H1 (cell line): ENCODE data around the gene SLC6A3. TPM values are rescaled to one million over a fixed set of nuclear protein-coding genes. Genes with fewer than 3 reads are reported as not detected.

ENCODE experiments used
- CTCF ChIA-PET: fragments of 300-600 bp; sonication (Branson Sonifier 250); formaldehyde crosslinking; loops from one replicate; lab custom pipeline; 2021; ENCODE audit not compliant: partially characterized antibody; lab: Charles Lee
- POLR2A ChIA-PET: fragments of 300-600 bp; sonication (Branson Sonifier 250); formaldehyde crosslinking; loops from one replicate; lab custom pipeline; 2021; ENCODE audit warnings: inconsistent platforms; ENCODE audit not compliant: partially characterized antibody; lab: Charles Lee
- DNase-seq, 2 experiments: peaks; one replicate each; pipeline versions ENCODE4 v3.0.0 to v3.0.0-alpha.2; 2010 to 2022; ENCODE audit warnings: low spot score in 2 of 2, low read depth in 1 of 2, mixed read lengths in 1 of 2
- FAIRE-seq: peaks from 2 replicates; lab custom pipeline; 2011; peaks lifted over from hg19 to GRCh38; lab: Jason Lieb, UNC
- H2AFZ ChIP-seq: 2 replicates; pipeline ENCODE4 v1.8.1; 2012; ENCODE audit warnings: low read length, inconsistent platforms
- H2AK5ac ChIP-seq: 2 replicates; pipeline ENCODE4 v1.6.1; 2013; ENCODE audit warnings: low read depth, low read length
- H2BK120ac ChIP-seq: replicated peaks from 2 replicates; pipeline ENCODE3; 2013; ENCODE audit warnings: low read depth, low read length, inconsistent platforms
- H2BK12ac ChIP-seq: 2 replicates; pipeline ENCODE4 v1.6.1; 2013; ENCODE audit warnings: low read depth, low read length
- H2BK15ac ChIP-seq: 2 replicates; pipeline ENCODE4 v1.6.1; 2013; ENCODE audit warnings: low read length
- H2BK20ac ChIP-seq: 2 replicates; pipeline ENCODE4 v1.6.1; 2013; ENCODE audit warnings: low read length
- H2BK5ac ChIP-seq: 2 replicates; pipeline ENCODE4 v1.6.1; 2013; ENCODE audit warnings: low read depth, low read length
- H3K14ac ChIP-seq: 2 replicates; pipeline ENCODE4 v1.6.1; 2013; ENCODE audit warnings: inconsistent platforms; ENCODE audit not compliant: insufficient read length
- H3K18ac ChIP-seq: 2 replicates; pipeline ENCODE4 v1.6.1; 2013; ENCODE audit warnings: low read length; ENCODE audit errors: extremely low read depth
- H3K23ac ChIP-seq: 2 replicates; pipeline ENCODE4 v1.6.1; 2013; ENCODE audit warnings: inconsistent platforms; ENCODE audit not compliant: insufficient read length
- H3K23me2 ChIP-seq: 2 replicates; pipeline ENCODE4 v1.6.1; 2013; ENCODE audit warnings: low read depth, low read length
- H3K27ac ChIP-seq: 2 replicates; pipeline ENCODE4 v1.6.1; 2011; ENCODE audit warnings: low read depth, low read length, inconsistent platforms
- H3K27me3 ChIP-seq, 4 experiments: replicated peaks in 1 of 4; 1 replicate in 1 of 4; 2 replicates in 3 of 4; pipeline versions ENCODE4 v1.6.1 to v1.8.1; 2011 to 2013; ENCODE audit warnings: low read length in 3 of 4, mild to moderate bottlenecking in 3 of 4, inconsistent platforms in 2 of 4, mixed read lengths in 2 of 4, moderate library complexity in 1 of 4; ENCODE audit not compliant: control insufficient read depth in 3 of 4, insufficient read depth in 3 of 4; ENCODE audit errors: extremely low read depth in 1 of 4
- H3K36me3 ChIP-seq, 4 experiments: 2 replicates each; pipeline versions ENCODE4 v1.6.1 to v1.8.1; 2011 to 2013; ENCODE audit warnings: mild to moderate bottlenecking in 4 of 4, low read length in 3 of 4, moderate library complexity in 2 of 4, control low read depth in 1 of 4, inconsistent platforms in 1 of 4; ENCODE audit not compliant: insufficient read depth in 4 of 4, control insufficient read depth in 2 of 4
- H3K4ac ChIP-seq: replicated peaks from 2 replicates; pipeline ENCODE3; 2013; ENCODE audit warnings: low read length, low read depth, mixed read lengths, inconsistent platforms; ENCODE audit not compliant: insufficient read length
- H3K4me1 ChIP-seq, 4 experiments: replicated peaks in 1 of 4; 1 replicate in 1 of 4; 2 replicates in 3 of 4; pipeline versions ENCODE4 v1.6.1 to v1.8.1; 2011 to 2013; ENCODE audit warnings: low read length in 3 of 4, inconsistent platforms in 2 of 4, mixed read lengths in 1 of 4; ENCODE audit not compliant: insufficient read depth in 4 of 4, control insufficient read depth in 3 of 4
- H3K4me2 ChIP-seq, 2 experiments: 2 replicates each; pipeline versions ENCODE4 v1.6.1 to v1.8.1; 2011 to 2013; ENCODE audit warnings: low read depth in 2 of 2, low read length in 2 of 2, control low read depth in 1 of 2, inconsistent platforms in 1 of 2, mild to moderate bottlenecking in 1 of 2; ENCODE audit not compliant: insufficient read depth in 1 of 2
- H3K4me3 ChIP-seq, 4 experiments: fragments of 200-600, 300-600 bp in 1 of 4; sonication (generic), shearing (Covaris generic), sonication (Bioruptor Twin) in 1 of 4; 2 replicates each; pipeline versions ENCODE4 v1.5.1 to v1.8.1; 2011 to 2016; ENCODE audit warnings: low read length in 4 of 4, low read depth in 3 of 4, control low read depth in 2 of 4, inconsistent platforms in 2 of 4, mild to moderate bottlenecking in 2 of 4, mixed read lengths in 1 of 4, moderate library complexity in 1 of 4; ENCODE audit not compliant: insufficient read depth in 2 of 4; ENCODE audit errors: extremely low read depth in 1 of 4
- H3K56ac ChIP-seq: replicated peaks from 2 replicates; pipeline ENCODE3; 2013; ENCODE audit warnings: low read depth, mild to moderate bottlenecking, mixed read lengths, low read length, inconsistent platforms; ENCODE audit not compliant: insufficient read length
- H3K79me1 ChIP-seq: 2 replicates; pipeline ENCODE4 v1.6.1; 2013; ENCODE audit warnings: low read depth, low read length, control low read depth
- H3K79me2 ChIP-seq, 2 experiments: 2 replicates each; pipeline versions ENCODE4 v1.6.1 to v1.8.1; 2012 to 2013; ENCODE audit warnings: low read length in 2 of 2, mild to moderate bottlenecking in 2 of 2, inconsistent platforms in 1 of 2; ENCODE audit not compliant: insufficient read depth in 2 of 2, control insufficient read depth in 1 of 2
- H3K9ac ChIP-seq, 4 experiments: replicated peaks in 1 of 4; 1 replicate in 1 of 4; 2 replicates in 3 of 4; pipeline versions ENCODE4 v1.6.1 to v1.8.1; 2011 to 2013; ENCODE audit warnings: low read depth in 3 of 4, low read length in 3 of 4, control low read depth in 2 of 4, mild to moderate bottlenecking in 2 of 4, moderate library complexity in 2 of 4, inconsistent platforms in 1 of 4; ENCODE audit errors: extremely low read depth in 1 of 4
- H3K9me3 ChIP-seq, 2 experiments: 2 replicates each; pipeline versions ENCODE4 v1.6.1 to v1.8.1; 2012 to 2013; ENCODE audit warnings: mild to moderate bottlenecking in 2 of 2, moderate library complexity in 2 of 2, control low read depth in 1 of 2, inconsistent platforms in 1 of 2, low read depth in 1 of 2, low read length in 1 of 2, mixed read lengths in 1 of 2; ENCODE audit not compliant: insufficient read depth in 2 of 2
- H4K20me1 ChIP-seq, 2 experiments: replicated peaks in 1 of 2; 2 replicates each; pipeline versions ENCODE3 to v1.8.1; 2011 to 2013; ENCODE audit warnings: inconsistent platforms in 2 of 2, low read length in 2 of 2, mild to moderate bottlenecking in 1 of 2; ENCODE audit not compliant: insufficient read depth in 2 of 2, control insufficient read depth in 1 of 2
- H4K5ac ChIP-seq: 2 replicates; pipeline ENCODE4 v1.6.1; 2013; ENCODE audit warnings: low read length, low read depth, mixed read lengths, inconsistent platforms; ENCODE audit not compliant: insufficient read length
- H4K8ac ChIP-seq: 2 replicates; pipeline ENCODE4 v1.8.0; 2013; ENCODE audit warnings: mild to moderate bottlenecking, moderate library complexity, low read length, inconsistent platforms; ENCODE audit not compliant: insufficient read depth; ENCODE audit errors: extremely low read depth
- H4K91ac ChIP-seq: replicated peaks from 2 replicates; pipeline ENCODE3; 2013; ENCODE audit warnings: low read length, mixed read lengths, inconsistent platforms; ENCODE audit not compliant: insufficient read length
- BACH1 ChIP-seq: IDR thresholded peaks from 2 replicates; pipeline ENCODE4 v1.6.1; 2012; ENCODE audit warnings: low read length, improper control_type of control experiment
- BCL11A ChIP-seq, 2 experiments: IDR thresholded peaks; one replicate each; pipeline ENCODE4 v1.6.1; 2011; ENCODE audit warnings: low read depth in 2 of 2, low read length in 2 of 2, mild to moderate bottlenecking in 2 of 2
- CHD1 ChIP-seq: IDR thresholded peaks from 2 replicates; pipeline ENCODE4 v1.6.1; 2012; ENCODE audit warnings: low read depth, low read length, improper control_type of control experiment
- CTBP2 ChIP-seq: IDR thresholded peaks from 2 replicates; pipeline ENCODE4 v1.7.0; 2011; ENCODE audit warnings: borderline replicate concordance, mild to moderate bottlenecking, moderate library complexity, mixed read lengths, low read length; ENCODE audit not compliant: insufficient read depth, insufficient read length
- EZH2 ChIP-seq: fragments of 200-600 bp; sonication (generic); IDR thresholded peaks from 2 replicates; pipeline ENCODE4 v1.7.1; 2012; ENCODE audit warnings: low read depth, mild to moderate bottlenecking, moderate library complexity, low read length, inconsistent platforms; ENCODE audit not compliant: severe bottlenecking
- JUN ChIP-seq: IDR thresholded peaks from 2 replicates; pipeline ENCODE4 v1.6.1; 2011; ENCODE audit warnings: low read depth, mild to moderate bottlenecking, improper control_type of control experiment, low read length
- MAFK ChIP-seq: IDR thresholded peaks from 2 replicates; pipeline ENCODE4 v1.6.1; 2012; ENCODE audit warnings: low read depth, mild to moderate bottlenecking, improper control_type of control experiment, low read length
- POLR2AphosphoS5 ChIP-seq: IDR thresholded peaks from 2 replicates; pipeline ENCODE4 v1.6.1; 2011; ENCODE audit warnings: low read depth, low read length
- RBBP5 ChIP-seq: IDR thresholded peaks from 2 replicates; pipeline ENCODE4 v1.7.1; 2012; ENCODE audit warnings: low read depth, mild to moderate bottlenecking, inconsistent platforms, low read length, moderate library complexity, borderline replicate concordance
- SIN3A ChIP-seq, 2 experiments: IDR thresholded peaks in 1 of 2; conservative IDR thresholded peaks in 1 of 2; 2 replicates each; pipeline ENCODE4 v1.6.1; 2011 to 2012; ENCODE audit warnings: low read length in 2 of 2, improper control_type of control experiment in 1 of 2, low read depth in 1 of 2, mild to moderate bottlenecking in 1 of 2
- SIX5 ChIP-seq: IDR thresholded peaks from 2 replicates; pipeline ENCODE4 v1.6.1; 2011; ENCODE audit warnings: mild to moderate bottlenecking, low read depth, low read length
- SRF ChIP-seq: IDR thresholded peaks from 2 replicates; pipeline ENCODE4 v1.6.1; 2011; ENCODE audit warnings: mild to moderate bottlenecking, low read depth, low read length, moderate library complexity
- SUZ12 ChIP-seq: fragments of 200-600 bp; sonication (generic); IDR thresholded peaks from 2 replicates; pipeline ENCODE4 v1.6.1; 2012; ENCODE audit warnings: mild to moderate bottlenecking, inconsistent platforms, low read length, moderate library complexity, mixed read lengths
- YY1 ChIP-seq: IDR thresholded peaks from 2 replicates; pipeline ENCODE4 v1.6.1; 2011; ENCODE audit warnings: low read depth, mild to moderate bottlenecking, low read length
- ZNF274 ChIP-seq: IDR thresholded peaks from 2 replicates; pipeline ENCODE4 v1.7.0; 2012; ENCODE audit warnings: low read length, borderline replicate concordance; ENCODE audit errors: extremely low read depth
- WGBS, 2 experiments: shearing (Covaris generic) in 1 of 2; methylation state at CpG; one replicate each; pipeline versions ENCODE4 v1.1.6 to v1.1.7; 2013 to 2015; ENCODE audit warnings: low lambda C conversion rate in 2 of 2, mixed read lengths in 2 of 2, inconsistent platforms in 1 of 2, low coverage in 1 of 2, missing lambda C conversion rate in 1 of 2; ENCODE audit not compliant: insufficient replicate concordance in 2 of 2, insufficient coverage in 1 of 2, insufficient read length in 1 of 2; ENCODE audit errors: extremely low coverage in 1 of 2, missing lambda C conversion rate in 1 of 2; 5-methylcytosine and 5-hydroxymethylcytosine counted together
- polyA plus RNA-seq, 7 experiments: library from polyadenylated mRNA; depleted of rRNA in 3 of 7; stranded (reverse) in 5 of 7; unstranded in 2 of 7; fragments of >200 nt in 5 of 7; fragments of 200-250 nt in 2 of 7; gene quantifications; 1 replicate in 5 of 7; 2 replicates in 1 of 7; 4 replicates in 1 of 7; pipeline versions ENCODE4 v1.2.1 to v1.2.3, GENCODE V29; 2011 to 2013; ENCODE audit warnings: missing spikeins in 2 of 7, mixed read lengths in 2 of 7
- total RNA-seq: library from RNA; stranded (reverse); fragmentation: NEBNext Ultra II Directional; extraction: Animal tissue kit (Norgen Biotek cat#: 25700); gene quantifications from 2 replicates; pipeline ENCODE4 v1.2.1, GENCODE V29; 2021

Gene SLC6A3
- total and polyA plus RNA-seq, 2 of the 8 experiments (the other 6 are each of a cell fraction or from before 2014, with no cell fraction given) = 0.48 to 0.91 TPM

DNA sequence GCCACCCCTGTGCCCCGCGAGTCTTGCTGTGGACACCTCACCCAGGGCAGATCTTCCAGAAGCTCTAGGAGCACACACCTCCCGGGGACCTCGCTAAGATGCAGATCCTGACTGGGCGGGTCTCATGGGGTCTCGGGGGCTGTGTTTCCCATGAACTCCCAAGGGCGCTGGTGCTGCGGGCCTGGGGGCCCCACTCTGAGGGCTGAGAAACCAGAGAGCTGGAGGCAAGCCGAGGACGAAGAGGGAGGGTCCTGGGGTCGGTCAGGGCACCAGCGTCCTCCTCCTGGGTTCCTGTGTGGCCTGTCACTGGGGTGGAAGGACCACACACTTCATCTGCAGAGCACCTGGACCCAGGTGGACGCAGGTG, 30.2 kb downstream of the SLC6A3 start:
- H4K8ac ChIP-seq = no peak overlapping the region
- FAIRE-seq (no peak), DNase-seq (no peak)
- no peak overlapping the region for H3K18ac ChIP-seq
- H3K56ac ChIP-seq = no peak overlapping the region
- no peak overlapping the region for H2BK120ac ChIP-seq
- H3K23me2 ChIP-seq = peaks cover 12% of the 10 kb centered on the region; the same call in 1 of the 2 replicates
- no peak overlapping the region for H2AFZ ChIP-seq
- POLR2A ChIA-PET = interaction anchor here (1.3 kb wide), 1 partner anchor 11 kb away, joined by 4 read pairs; no protein-coding TSS in a partner anchor
- no peak overlapping the region for H3K27ac ChIP-seq
- H3K9ac ChIP-seq = no peak overlapping the region
- H3K14ac ChIP-seq = no peak overlapping the region
- no peak overlapping the region for H2BK5ac ChIP-seq
- 94% methylated on average over 10 of the region's 13 CpGs; no CpG with 5 or more reads in 1 of the 2 experiments for WGBS, 2 experiments
- no peak overlapping the region for H3K23ac ChIP-seq
- H3K36me3 ChIP-seq = no peaks in the 10 kb centered on the region
- no peak overlapping the region for H4K5ac ChIP-seq
- no peaks in the 10 kb centered on the region for H3K27me3 ChIP-seq
- peaks cover 0 to 12% of the 10 kb centered on the region in 2 experiments for H4K20me1 ChIP-seq
- H2AK5ac ChIP-seq = no peak overlapping the region
- no peak overlapping the region for H3K4me2 ChIP-seq
- CTCF ChIA-PET = interaction anchor here (0.7 to 1.5 kb wide), 6 partner anchors 23 to 206 kb away, joined by 3 to 6 read pairs (median 3); no protein-coding TSS in a partner anchor
- no peak overlapping the region for H2BK12ac ChIP-seq
- H3K79me1 ChIP-seq = no peaks in the 10 kb centered on the region
- peaks cover 0 to 14% (median 8%) of the 10 kb centered on the region in 4 experiments; a peak in 5 of 7 replicates for H3K4me1 ChIP-seq
- no peak overlapping the region for H3K4me3 ChIP-seq
- H2BK20ac ChIP-seq = no peak overlapping the region
- H3K4ac ChIP-seq = no peak overlapping the region
- peaks cover 0 to 3% of the 10 kb centered on the region in 2 experiments; a peak in 2 of 4 replicates for H3K9me3 ChIP-seq
- no peak overlapping the region for H2BK15ac ChIP-seq
- H4K91ac ChIP-seq = no peak overlapping the region
- H3K79me2 ChIP-seq = no peaks in the 10 kb centered on the region
- TF ChIP-seq EZH2 (no peak), SIX5 (no peak), CHD1 (no peak), CTBP2 (no peak), MAFK (no peak), SUZ12 (no peak), RBBP5 (no peak), BCL11A (IDR thresholded peaks at IDR 0.05; ENCODE audit: low read depth in 2 of 2, low read length in 2 of 2) (no peak), SIN3A (conservative IDR thresholded peaks at IDR 0.05 in 1 of 2, IDR thresholded peaks at IDR 0.05 in 1 of 2; ENCODE audit: low read depth in 1 of 2, low read length in 2 of 2) (no peak), JUN (no peak), ZNF274 (no peak), POLR2AphosphoS5 (no peak), YY1 (no peak), BACH1 (no peak), SRF (no peak)
